T-helper 1 cell treated with Interleukin-12 subunit alpha and Interleukin-12 subunit beta and Interleukin-4 antibody, amounts not matched to agents 30 μg/mL and 1 μg/mL, for 36 hours (primary cell): ENCODE results near the gene CTPS1.

Experiments used
- H3K27ac Mint-ChIP-seq: one replicate; pipeline ENCODE4 v1.8.0; 2021; ENCODE audit warnings: mild to moderate bottlenecking, mixed read lengths
- H3K27me3 Mint-ChIP-seq: one replicate; pipeline ENCODE4 v1.8.0; 2021; ENCODE audit warnings: low read depth, mixed read lengths
- H3K36me3 Mint-ChIP-seq: one replicate; pipeline ENCODE4 v1.8.0; 2021; ENCODE audit warnings: low read depth, mixed read lengths
- H3K4me1 Mint-ChIP-seq: one replicate; pipeline ENCODE4 v1.8.0; 2021; ENCODE audit warnings: low read depth, mixed read lengths
- H3K4me3 Mint-ChIP-seq: one replicate; pipeline ENCODE4 v1.8.0; 2021; ENCODE audit warnings: mild to moderate bottlenecking, moderate library complexity, mixed read lengths
- H3K9me3 Mint-ChIP-seq: one replicate; pipeline ENCODE4 v1.8.0; 2021; ENCODE audit warnings: mixed read lengths

CTPS1 gene

GRCh38 chr1:40979241-40980067, at the start of gene CTPS1:
CTPS1 (plus strand) TSS chr1:40979696; CDS start chr1:40983291, 3,595 bp downstream.
- Mint-ChIP-seq H3K36me3 (peaks cover 18% of the 10 kb centered on the region), H3K4me1 (peaks cover 34% of the 10 kb centered on the region), H3K9me3 (no peaks in the 10 kb centered on the region), H3K27me3 (no peaks in the 10 kb centered on the region), H3K27ac (peak within 1 kb of the TSS; percentile 94), H3K4me3 (peak within 1 kb of the TSS; percentile 94)

GRCh38 chr1:40930174-40930964, 49.1 kb upstream of the CTPS1 start:
- Mint-ChIP-seq H3K36me3 (no peaks in the 10 kb centered on the region), H3K4me1 (no peaks in the 10 kb centered on the region), H3K27me3 (peaks cover 24% of the 10 kb centered on the region), H3K4me3 (no peak overlapping the region), H3K9me3 (no peaks in the 10 kb centered on the region), H3K27ac (no peak overlapping the region)

DNA sequence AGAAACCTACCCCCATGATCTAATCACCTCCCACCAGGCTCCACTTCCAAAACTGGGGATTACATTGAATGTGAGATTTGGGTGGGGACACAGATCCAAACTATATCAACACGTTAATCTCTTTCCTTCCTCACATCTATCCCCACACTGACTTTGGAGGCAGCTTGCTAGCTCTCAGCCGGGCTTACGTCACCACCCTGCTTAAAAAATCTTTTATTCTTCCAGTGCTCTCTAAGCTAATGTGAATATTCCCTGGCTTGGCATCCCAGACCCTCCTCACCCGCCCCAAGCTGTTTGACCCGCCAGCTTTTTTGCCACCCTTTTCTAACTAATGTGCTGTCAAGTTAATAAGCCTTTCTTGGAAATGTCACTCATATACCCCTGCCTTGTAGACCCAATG, 47.9 kb upstream of the CTPS1 start:
- H3K36me3 Mint-ChIP-seq = no peaks in the 10 kb centered on the region
- H3K27ac Mint-ChIP-seq = no peak overlapping the region
- H3K9me3 Mint-ChIP-seq = no peaks in the 10 kb centered on the region
- no peak overlapping the region for H3K4me3 Mint-ChIP-seq
- peaks cover 24% of the 10 kb centered on the region for H3K27me3 Mint-ChIP-seq
- no peaks in the 10 kb centered on the region for H3K4me1 Mint-ChIP-seq

GRCh38 chr1:40932006-40932405, 47.5 kb upstream of the CTPS1 start:
- no peak overlapping the region for H3K4me3 Mint-ChIP-seq
- H3K27ac Mint-ChIP-seq = no peak overlapping the region
- peaks cover 24% of the 10 kb centered on the region for H3K27me3 Mint-ChIP-seq
- H3K9me3 Mint-ChIP-seq = no peaks in the 10 kb centered on the region
- no peaks in the 10 kb centered on the region for H3K36me3 Mint-ChIP-seq
- H3K4me1 Mint-ChIP-seq = no peaks in the 10 kb centered on the region

DNA sequence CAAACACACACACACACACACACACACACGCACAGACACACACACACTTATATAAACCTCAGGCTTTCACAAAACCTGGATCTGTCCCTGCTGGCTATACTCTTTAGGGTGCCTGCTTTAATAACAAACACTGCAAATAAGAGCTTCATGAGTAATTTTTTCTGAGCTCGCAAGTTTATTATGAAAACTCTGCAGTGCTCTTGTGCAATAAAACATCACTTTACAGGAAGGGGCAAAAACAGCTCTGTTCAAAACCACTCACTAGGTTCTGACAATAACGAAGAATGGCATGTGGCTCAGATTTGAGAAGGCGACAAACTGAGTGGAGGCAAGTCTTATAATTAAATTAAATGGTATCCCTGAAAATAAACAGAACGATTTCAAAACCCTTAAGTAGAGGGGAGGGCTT, 42.6 kb upstream of the CTPS1 start:
- peaks cover 14% of the 10 kb centered on the region for H3K27me3 Mint-ChIP-seq
- no peaks in the 10 kb centered on the region for H3K4me1 Mint-ChIP-seq
- H3K9me3 Mint-ChIP-seq = no peaks in the 10 kb centered on the region
- H3K27ac Mint-ChIP-seq = no peak overlapping the region
- no peak overlapping the region for H3K4me3 Mint-ChIP-seq
- no peaks in the 10 kb centered on the region for H3K36me3 Mint-ChIP-seq

GRCh38 chr1:40938393-40938792, 41.1 kb upstream of the CTPS1 start:
- H3K4me1 Mint-ChIP-seq = no peaks in the 10 kb centered on the region
- no peaks in the 10 kb centered on the region for H3K9me3 Mint-ChIP-seq
- no peaks in the 10 kb centered on the region for H3K36me3 Mint-ChIP-seq
- H3K27me3 Mint-ChIP-seq = peaks cover 6% of the 10 kb centered on the region
- H3K4me3 Mint-ChIP-seq = no peak overlapping the region
- no peak overlapping the region for H3K27ac Mint-ChIP-seq

- H3K27me3 Mint-ChIP-seq = peaks cover 5% of the 10 kb centered on the region
- H3K27ac Mint-ChIP-seq = no peak overlapping the region
- H3K36me3 Mint-ChIP-seq = no peaks in the 10 kb centered on the region
- no peak overlapping the region for H3K4me3 Mint-ChIP-seq
- no peaks in the 10 kb centered on the region for H3K4me1 Mint-ChIP-seq
- H3K9me3 Mint-ChIP-seq = no peaks in the 10 kb centered on the region
Observed at GRCh38 chr1:40939320-40940059, 40.0 kb upstream of the CTPS1 start.

- peaks cover 21% of the 10 kb centered on the region for H3K27me3 Mint-ChIP-seq
- no peak overlapping the region for H3K27ac Mint-ChIP-seq
- no peak overlapping the region for H3K4me3 Mint-ChIP-seq
- H3K9me3 Mint-ChIP-seq = no peaks in the 10 kb centered on the region
- no peaks in the 10 kb centered on the region for H3K36me3 Mint-ChIP-seq
- H3K4me1 Mint-ChIP-seq = peaks cover 7% of the 10 kb centered on the region
Observed at GRCh38 chr1:40944326-40944725, 35.2 kb upstream of the CTPS1 start.

DNA sequence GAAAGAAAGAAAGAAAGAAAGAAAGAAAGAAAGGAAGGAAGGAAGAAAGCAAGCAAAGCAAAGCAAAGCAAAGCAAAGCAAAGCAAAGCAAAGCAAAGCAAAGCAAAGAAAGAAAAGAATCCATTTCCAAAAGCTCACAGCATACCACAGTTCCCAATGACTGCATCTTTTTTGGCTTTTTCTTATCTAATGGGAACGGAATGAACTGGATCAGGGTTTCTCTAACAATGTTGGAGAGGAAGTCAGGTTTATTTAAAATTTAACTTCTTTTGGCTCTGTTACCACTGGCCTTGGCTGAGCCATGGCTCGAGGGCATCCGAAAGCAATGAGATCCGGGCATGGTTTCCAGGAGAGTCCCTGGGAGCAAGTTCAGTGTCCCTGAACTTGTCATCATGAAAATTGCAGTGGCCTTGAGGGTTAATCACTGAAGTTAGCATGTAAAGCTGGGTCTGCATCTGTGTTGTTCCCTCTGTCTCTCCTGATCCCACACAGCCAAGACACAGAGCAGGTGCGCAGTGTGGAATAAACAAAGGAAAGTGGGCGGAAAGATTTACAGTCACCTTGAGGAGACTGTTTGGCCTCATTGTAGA, 34.6 kb upstream of the CTPS1 start:
- H3K27me3 Mint-ChIP-seq = peaks cover 23% of the 10 kb centered on the region
- no peaks in the 10 kb centered on the region for H3K36me3 Mint-ChIP-seq
- no peaks in the 10 kb centered on the region for H3K9me3 Mint-ChIP-seq
- peaks cover 7% of the 10 kb centered on the region for H3K4me1 Mint-ChIP-seq
- no peak overlapping the region for H3K27ac Mint-ChIP-seq
- H3K4me3 Mint-ChIP-seq = no peak overlapping the region

GRCh38 chr1:40945491-40945973, 34.0 kb upstream of the CTPS1 start:
- Mint-ChIP-seq H3K4me3 (no peak overlapping the region), H3K36me3 (no peaks in the 10 kb centered on the region), H3K27me3 (peaks cover 26% of the 10 kb centered on the region), H3K4me1 (peaks cover 7% of the 10 kb centered on the region), H3K9me3 (no peaks in the 10 kb centered on the region), H3K27ac (no peak overlapping the region)

DNA sequence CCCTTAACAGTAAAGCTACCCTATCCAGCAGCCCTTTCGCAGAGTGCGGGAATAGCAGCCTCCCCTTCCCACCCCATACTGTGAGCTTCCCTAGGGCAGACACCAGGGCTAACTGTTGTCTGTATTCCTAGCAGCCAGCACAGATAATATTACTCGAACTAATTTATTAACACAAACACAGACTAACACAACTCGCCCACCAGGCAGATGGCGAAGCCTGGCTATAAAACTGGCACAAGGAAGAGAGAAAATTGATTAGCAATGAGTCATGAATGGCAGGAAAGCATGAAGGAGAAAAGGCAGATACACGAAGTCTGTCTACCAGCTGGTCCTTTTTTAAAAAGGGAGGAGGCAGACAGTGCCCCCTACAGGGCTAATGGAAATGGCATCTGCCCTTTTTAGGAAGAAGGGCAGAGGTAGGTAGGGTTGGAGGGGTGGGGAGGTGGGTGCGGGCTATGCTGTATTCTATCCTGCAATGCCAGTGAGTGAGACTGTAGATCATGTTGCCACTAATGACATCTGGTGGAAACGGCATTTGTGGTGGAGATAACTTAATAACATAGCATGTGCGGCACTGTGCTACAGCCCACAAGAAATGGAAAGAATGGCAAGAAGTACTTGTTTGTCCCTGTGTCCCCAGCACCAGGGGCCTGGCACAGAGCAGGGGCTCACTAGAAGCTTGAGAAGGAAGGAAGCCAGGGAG, 30.6 kb upstream of the CTPS1 start:
- H3K27ac Mint-ChIP-seq = no peak overlapping the region

GRCh38 chr1:40949563-40949962, 29.9 kb upstream of the CTPS1 start:
- no peak overlapping the region for H3K27ac Mint-ChIP-seq
- H3K4me3 Mint-ChIP-seq = no peak overlapping the region
- peaks cover 12% of the 10 kb centered on the region for H3K4me1 Mint-ChIP-seq
- H3K36me3 Mint-ChIP-seq = no peaks in the 10 kb centered on the region
- H3K9me3 Mint-ChIP-seq = no peaks in the 10 kb centered on the region
- H3K27me3 Mint-ChIP-seq = peaks cover 28% of the 10 kb centered on the region

More for the DNA sequence above, 30.6 kb upstream of the CTPS1 start:
- H3K4me3 Mint-ChIP-seq = no peak overlapping the region
- no peaks in the 10 kb centered on the region for H3K36me3 Mint-ChIP-seq
- H3K9me3 Mint-ChIP-seq = no peaks in the 10 kb centered on the region
- H3K4me1 Mint-ChIP-seq = peaks cover 12% of the 10 kb centered on the region
- H3K27me3 Mint-ChIP-seq = peaks cover 30% of the 10 kb centered on the region

- H3K4me1 Mint-ChIP-seq = peaks cover 12% of the 10 kb centered on the region
- no peaks in the 10 kb centered on the region for H3K9me3 Mint-ChIP-seq
- peaks cover 33% of the 10 kb centered on the region for H3K27me3 Mint-ChIP-seq
- H3K4me3 Mint-ChIP-seq = no peak overlapping the region
- H3K36me3 Mint-ChIP-seq = no peaks in the 10 kb centered on the region
- no peak overlapping the region for H3K27ac Mint-ChIP-seq
Observed at GRCh38 chr1:40951943-40952743, 27.4 kb upstream of the CTPS1 start.
